T-helper 9 cell (primary cell): ENCODE results near the gene MRGPRE.

Source experiments
- DNase-seq: peaks from one replicate; pipeline ENCODE4 v3.0.0-alpha.2; 2020

Gene MRGPRE

GRCh38 chr11:3226846-3227567 is 5.2 kb downstream of the MRGPRE start:
- DNase-seq: no peak

- no peak for DNase-seq
These were observed 6.1 kb downstream of the MRGPRE start for GRCh38 chr11:3225826-3226750.

GRCh38 chr11:3225159-3225758 is 7.0 kb downstream of the MRGPRE start:
- no peak for DNase-seq

- no peak for DNase-seq
These were observed 7.7 kb downstream of the MRGPRE start for GRCh38 chr11:3224401-3225057.

GRCh38 chr11:3223932-3224381 is 8.3 kb downstream of the MRGPRE start:
- DNase-seq: no peak

GRCh38 chr11:3222941-3223915 is 9.0 kb downstream of the MRGPRE start:
- no peak for DNase-seq

GRCh38 chr11:3222003-3222855 is 10.0 kb downstream of the MRGPRE start:
- DNase-seq: no peak

GRCh38 chr11:3221408-3222002 is 10.7 kb downstream of the MRGPRE start:
- no peak for DNase-seq

- no peak for DNase-seq
These were observed 11.5 kb downstream of the MRGPRE start for GRCh38 chr11:3220521-3221407.

GRCh38 chr11:3220101-3220500 is 12.1 kb downstream of the MRGPRE start:
- DNase-seq: no peak

GRCh38 chr11:3219281-3219892 is 12.8 kb downstream of the MRGPRE start:
- no peak for DNase-seq

- no peak for DNase-seq
These were observed 13.5 kb downstream of the MRGPRE start, which contains the start of gene MRGPRG for GRCh38 chr11:3218483-3219280. Gene MRGPRG (minus strand): TSS chr11:3218813. CDS start chr11:3218813, 0 bp downstream.

GRCh38 chr11:3217818-3218482 is 14.3 kb downstream of the MRGPRE start:
- no peak for DNase-seq

- no peak for DNase-seq
These were observed 16.1 kb downstream of the MRGPRE start for GRCh38 chr11:3216027-3216525.

- DNase-seq: no peak
These were observed 16.7 kb downstream of the MRGPRE start for GRCh38 chr11:3215346-3216026.

- no peak for DNase-seq
These were observed 17.9 kb downstream of the MRGPRE start for GRCh38 chr11:3214420-3214699.
